Neural progenitor cell (in vitro differentiated cells): ENCODE measurements around the gene IL1RL1.

ENCODE experiments used
- EZH2 ChIP-seq: fragments of 200-600 bp; sonication (generic); IDR thresholded peaks from 2 replicates; pipeline ENCODE4 v1.6.1; 2017; ENCODE audit warnings: antibody characterized with exemption, mild to moderate bottlenecking, moderate library complexity
- TF ChIP-seq, protein P1 (sequence below): fragments of 200-600 bp; sonication (generic); IDR thresholded peaks from 2 replicates; pipeline ENCODE4 v1.5.1; 2017; ENCODE audit warnings: antibody characterized with exemption, mild to moderate bottlenecking

DNA sequence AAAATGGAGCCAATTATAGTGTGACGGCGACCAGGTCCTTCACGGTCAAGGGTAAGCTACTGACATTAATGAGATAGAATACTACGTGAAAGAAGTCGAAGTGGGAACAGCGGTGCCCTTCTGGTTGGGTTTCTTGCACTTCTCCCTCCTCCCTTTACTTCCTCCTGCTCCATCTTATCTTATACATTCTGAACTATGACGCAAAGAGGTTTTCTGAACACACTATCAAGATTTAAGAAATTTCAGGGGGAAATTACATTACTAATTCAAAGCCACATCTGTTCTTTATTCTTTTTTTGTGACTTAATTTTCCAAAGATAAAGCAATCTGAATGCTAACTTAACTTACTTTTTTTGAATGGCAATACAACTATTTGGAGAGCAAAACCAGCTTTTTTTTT, 29.4 kb downstream of the IL1RL1 start:
- TF ChIP-seq EZH2, result no peak
- TF ChIP-seq, protein P1, sequence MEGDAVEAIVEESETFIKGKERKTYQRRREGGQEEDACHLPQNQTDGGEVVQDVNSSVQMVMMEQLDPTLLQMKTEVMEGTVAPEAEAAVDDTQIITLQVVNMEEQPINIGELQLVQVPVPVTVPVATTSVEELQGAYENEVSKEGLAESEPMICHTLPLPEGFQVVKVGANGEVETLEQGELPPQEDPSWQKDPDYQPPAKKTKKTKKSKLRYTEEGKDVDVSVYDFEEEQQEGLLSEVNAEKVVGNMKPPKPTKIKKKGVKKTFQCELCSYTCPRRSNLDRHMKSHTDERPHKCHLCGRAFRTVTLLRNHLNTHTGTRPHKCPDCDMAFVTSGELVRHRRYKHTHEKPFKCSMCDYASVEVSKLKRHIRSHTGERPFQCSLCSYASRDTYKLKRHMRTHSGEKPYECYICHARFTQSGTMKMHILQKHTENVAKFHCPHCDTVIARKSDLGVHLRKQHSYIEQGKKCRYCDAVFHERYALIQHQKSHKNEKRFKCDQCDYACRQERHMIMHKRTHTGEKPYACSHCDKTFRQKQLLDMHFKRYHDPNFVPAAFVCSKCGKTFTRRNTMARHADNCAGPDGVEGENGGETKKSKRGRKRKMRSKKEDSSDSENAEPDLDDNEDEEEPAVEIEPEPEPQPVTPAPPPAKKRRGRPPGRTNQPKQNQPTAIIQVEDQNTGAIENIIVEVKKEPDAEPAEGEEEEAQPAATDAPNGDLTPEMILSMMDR, result no peak
